Measurements from ENCODE around the gene TMPRSS13.

The TMPRSS13 gene

GRCh38 chr11:117959438-117960149 is 30.4 kb upstream of the TMPRSS13 start:
- Histone ChIP-seq H3K23ac (ENCODE audit: low read length) (no peak overlapping the region), H3K79me1 (ENCODE audit: low read length) (no peaks in the 10 kb centered on the region), H3K79me2 (ENCODE audit: control insufficient read depth, insufficient read depth, low read length) (no peaks in the 10 kb centered on the region), H3K27ac (ENCODE audit: low read depth, low read length) (no peak overlapping the region), H3K56ac (ENCODE audit: low read length) (no peak overlapping the region), H3K36me3 (ENCODE audit: control insufficient read depth, insufficient read depth, low read length) (no peaks in the 10 kb centered on the region), H2BK120ac (ENCODE audit: low read depth, low read length) (no peak overlapping the region), H4K5ac (ENCODE audit: low read length) (no peak overlapping the region), H4K8ac (ENCODE audit: low read depth, low read length) (no peak overlapping the region), H2BK5ac (ENCODE audit: low read length) (no peak overlapping the region), H3K18ac (ENCODE audit: low read length) (no peak overlapping the region), H3K4ac (ENCODE audit: low read depth, low read length) (no peak overlapping the region), H2AK5ac (ENCODE audit: low read length) (no peak overlapping the region), H3K4me2 (ENCODE audit: low read length) (no peak overlapping the region), H3K9ac (ENCODE audit: low read length) (no peak overlapping the region), H3K4me1 (ENCODE audit: control insufficient read depth, low read depth, low read length) (no peaks in the 10 kb centered on the region), H2BK15ac (replicated peaks; ENCODE audit: low read depth) (no peak overlapping the region), H3K27me3 (ENCODE audit: insufficient read depth, low read length, poor library complexity) (no peaks in the 10 kb centered on the region), H3K4me3 (ENCODE audit: low read length) (no peak overlapping the region)
- no CpG with 5 or more reads among the region's 1 CpG for WGBS (ENCODE audit: extremely low coverage, insufficient coverage, low lambda C conversion rate)
- no peak for DNase-seq

- Histone ChIP-seq H3K4me1 (ENCODE audit: control insufficient read depth, low read depth, low read length) (no peaks in the 10 kb centered on the region), H4K5ac (ENCODE audit: low read length) (no peak overlapping the region), H3K79me1 (ENCODE audit: low read length) (no peaks in the 10 kb centered on the region), H3K27ac (ENCODE audit: low read depth, low read length) (no peak overlapping the region), H3K4me3 (ENCODE audit: low read length) (no peak overlapping the region), H3K4ac (ENCODE audit: low read depth, low read length) (no peak overlapping the region), H2BK120ac (ENCODE audit: low read depth, low read length) (no peak overlapping the region), H3K79me2 (ENCODE audit: control insufficient read depth, insufficient read depth, low read length) (no peaks in the 10 kb centered on the region), H2BK5ac (ENCODE audit: low read length) (no peak overlapping the region), H3K56ac (ENCODE audit: low read length) (no peak overlapping the region), H3K36me3 (ENCODE audit: control insufficient read depth, insufficient read depth, low read length) (no peaks in the 10 kb centered on the region), H3K18ac (ENCODE audit: low read length) (no peak overlapping the region), H4K8ac (ENCODE audit: low read depth, low read length) (no peak overlapping the region), H3K9ac (ENCODE audit: low read length) (no peak overlapping the region), H2AK5ac (ENCODE audit: low read length) (no peak overlapping the region), H3K23ac (ENCODE audit: low read length) (no peak overlapping the region), H2BK15ac (replicated peaks; ENCODE audit: low read depth) (no peak overlapping the region), H3K27me3 (ENCODE audit: insufficient read depth, low read length, poor library complexity) (no peaks in the 10 kb centered on the region), H3K4me2 (ENCODE audit: low read length) (no peak overlapping the region)
- no peak for DNase-seq
- no CpG with 5 or more reads among the region's 1 CpG for WGBS (ENCODE audit: extremely low coverage, insufficient coverage, low lambda C conversion rate)
Observed at GRCh38 chr11:117958949-117959348, 29.7 kb upstream of the TMPRSS13 start.

GRCh38 chr11:117953024-117953671 is 23.9 kb upstream of the TMPRSS13 start:
- Histone ChIP-seq H3K4me1 (ENCODE audit: control insufficient read depth, low read depth, low read length) (no peaks in the 10 kb centered on the region), H2AK5ac (ENCODE audit: low read length) (no peak overlapping the region), H3K4me2 (ENCODE audit: low read length) (no peak overlapping the region), H3K27ac (ENCODE audit: low read depth, low read length) (no peak overlapping the region), H4K5ac (ENCODE audit: low read length) (no peak overlapping the region), H3K4ac (ENCODE audit: low read depth, low read length) (no peak overlapping the region), H3K27me3 (ENCODE audit: insufficient read depth, low read length, poor library complexity) (no peaks in the 10 kb centered on the region), H3K79me1 (ENCODE audit: low read length) (no peaks in the 10 kb centered on the region), H3K4me3 (ENCODE audit: low read length) (no peak overlapping the region), H3K56ac (ENCODE audit: low read length) (no peak overlapping the region), H3K79me2 (ENCODE audit: control insufficient read depth, insufficient read depth, low read length) (no peaks in the 10 kb centered on the region), H4K8ac (ENCODE audit: low read depth, low read length) (no peak overlapping the region), H2BK120ac (ENCODE audit: low read depth, low read length) (no peak overlapping the region), H3K9ac (ENCODE audit: low read length) (no peak overlapping the region), H3K23ac (ENCODE audit: low read length) (no peak overlapping the region), H2BK15ac (replicated peaks; ENCODE audit: low read depth) (no peak overlapping the region), H3K36me3 (ENCODE audit: control insufficient read depth, insufficient read depth, low read length) (no peaks in the 10 kb centered on the region), H2BK5ac (ENCODE audit: low read length) (no peak overlapping the region), H3K18ac (ENCODE audit: low read length) (no peak overlapping the region)
- no peak for DNase-seq
- no CpG with 5 or more reads among the region's 3 CpGs for WGBS (ENCODE audit: extremely low coverage, insufficient coverage, low lambda C conversion rate)

- H3K56ac ChIP-seq (ENCODE audit: low read length) = no peak overlapping the region
- H2BK5ac ChIP-seq (ENCODE audit: low read length) = no peak overlapping the region
- no peaks in the 10 kb centered on the region for H3K79me2 ChIP-seq (ENCODE audit: control insufficient read depth, insufficient read depth, low read length)
- H3K9ac ChIP-seq (ENCODE audit: low read length) = no peak overlapping the region
- H2AK5ac ChIP-seq (ENCODE audit: low read length) = no peak overlapping the region
- DNase-seq = no peak
- no peak overlapping the region for H4K5ac ChIP-seq (ENCODE audit: low read length)
- no peak overlapping the region for H3K4me3 ChIP-seq (ENCODE audit: low read length)
- no peak overlapping the region for H3K4me2 ChIP-seq (ENCODE audit: low read length)
- no peak overlapping the region for H3K4ac ChIP-seq (ENCODE audit: low read depth, low read length)
- WGBS (ENCODE audit: extremely low coverage, insufficient coverage, low lambda C conversion rate) = no CpG with 5 or more reads among the region's 15 CpGs
- no peaks in the 10 kb centered on the region for H3K79me1 ChIP-seq (ENCODE audit: low read length)
- H3K27ac ChIP-seq (ENCODE audit: low read depth, low read length) = no peak overlapping the region
- H3K18ac ChIP-seq (ENCODE audit: low read length) = no peak overlapping the region
- H3K23ac ChIP-seq (ENCODE audit: low read length) = no peak overlapping the region
- no peaks in the 10 kb centered on the region for H3K4me1 ChIP-seq (ENCODE audit: control insufficient read depth, low read depth, low read length)
- H4K8ac ChIP-seq (ENCODE audit: low read depth, low read length) = no peak overlapping the region
- H2BK120ac ChIP-seq (ENCODE audit: low read depth, low read length) = no peak overlapping the region
- no peaks in the 10 kb centered on the region for H3K36me3 ChIP-seq (ENCODE audit: control insufficient read depth, insufficient read depth, low read length)
- H3K27me3 ChIP-seq (ENCODE audit: insufficient read depth, low read length, poor library complexity) = no peaks in the 10 kb centered on the region
- H2BK15ac ChIP-seq (replicated peaks; ENCODE audit: low read depth) = no peak overlapping the region
Observed at GRCh38 chr11:117950993-117951961, 22.1 kb upstream of the TMPRSS13 start.

GRCh38 chr11:117950301-117950700 is 21.1 kb upstream of the TMPRSS13 start:
- Histone ChIP-seq H2BK15ac (replicated peaks; ENCODE audit: low read depth) (no peak overlapping the region), H3K23ac (ENCODE audit: low read length) (no peak overlapping the region), H3K18ac (ENCODE audit: low read length) (no peak overlapping the region), H3K4ac (ENCODE audit: low read depth, low read length) (no peak overlapping the region), H3K4me2 (ENCODE audit: low read length) (no peak overlapping the region), H3K79me1 (ENCODE audit: low read length) (no peaks in the 10 kb centered on the region), H2AK5ac (ENCODE audit: low read length) (no peak overlapping the region), H3K27me3 (ENCODE audit: insufficient read depth, low read length, poor library complexity) (no peaks in the 10 kb centered on the region), H3K27ac (ENCODE audit: low read depth, low read length) (no peak overlapping the region), H4K5ac (ENCODE audit: low read length) (no peak overlapping the region), H3K79me2 (ENCODE audit: control insufficient read depth, insufficient read depth, low read length) (no peaks in the 10 kb centered on the region), H3K4me3 (ENCODE audit: low read length) (no peak overlapping the region), H2BK5ac (ENCODE audit: low read length) (no peak overlapping the region), H2BK120ac (ENCODE audit: low read depth, low read length) (no peak overlapping the region), H3K56ac (ENCODE audit: low read length) (no peak overlapping the region), H3K9ac (ENCODE audit: low read length) (no peak overlapping the region), H3K36me3 (ENCODE audit: control insufficient read depth, insufficient read depth, low read length) (no peaks in the 10 kb centered on the region), H3K4me1 (ENCODE audit: control insufficient read depth, low read depth, low read length) (no peaks in the 10 kb centered on the region), H4K8ac (ENCODE audit: low read depth, low read length) (no peak overlapping the region)
- DNase-seq = peak; percentile 46
- no CpG with 5 or more reads among the region's 5 CpGs for WGBS (ENCODE audit: extremely low coverage, insufficient coverage, low lambda C conversion rate)
